ENCODE data around the gene HCN2.

DNA sequence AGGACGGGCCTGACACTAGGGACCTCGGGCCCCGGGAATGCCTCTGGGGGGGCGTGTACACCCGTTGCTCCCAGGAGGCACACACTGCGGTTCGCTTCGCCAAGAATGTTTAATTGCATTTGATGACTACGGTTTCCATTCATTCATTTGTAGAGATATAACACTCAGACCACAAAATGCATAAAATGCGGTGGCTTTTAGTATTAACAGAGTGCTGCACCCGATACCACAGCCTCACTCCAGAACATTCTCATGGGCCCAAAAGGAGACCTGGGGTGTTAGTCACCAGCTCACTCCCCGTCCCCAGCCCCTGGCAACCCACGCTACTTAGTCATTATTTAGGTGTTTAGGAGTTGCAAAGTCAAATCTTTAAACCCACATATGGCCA lies 21.8 kb downstream of the HCN2 start:
- TF ChIP-seq CTCF (conservative IDR thresholded peaks at IDR 0.05) = no peak
- TF ChIP-seq EZH2 (IDR thresholded peaks at IDR 0.05; ENCODE audit: low read depth) = no peak

All from PC-9 (cell line).